Lower lobe of right lung (tissue), 2 donors: ENCODE measurements around the gene FRMD4A. TPM values are rescaled to one million over a fixed set of nuclear protein-coding genes. Genes with fewer than 3 reads are reported as not detected.
A peak's percentile ranks its signal among the peaks of the same experiment; 100 is the strongest.

ENCODE experiments used
- ATAC-seq, 2 donors: fragments of 200-7000 bp; cut with Tn5 transposase; one replicate each; pipeline ENCODE4 v1.9.1; 2020 to 2022; ENCODE audit warnings: mild to moderate bottlenecking in 2 of 2, moderate library complexity in 2 of 2
- DNase-seq: peaks from one replicate; pipeline ENCODE4 v3.0.0-alpha.2; 2020
- H3K27ac ChIP-seq: fragments of 200-600 bp; one replicate; pipeline ENCODE4 v1.8.0; 2022
- H3K27me3 ChIP-seq: fragments of 200-600 bp; one replicate; pipeline ENCODE4 v1.8.0; 2022; ENCODE audit warnings: low read depth
- H3K36me3 ChIP-seq: fragments of 200-600 bp; one replicate; pipeline ENCODE4 v1.8.0; 2022; ENCODE audit warnings: mild to moderate bottlenecking
- H3K4me1 ChIP-seq: fragments of 200-600 bp; one replicate; pipeline ENCODE4 v1.8.0; 2022
- H3K4me3 ChIP-seq: fragments of 200-600 bp; one replicate; pipeline ENCODE4 v1.8.0; 2022; ENCODE audit warnings: mild to moderate bottlenecking
- H3K9me3 ChIP-seq: fragments of 200-600 bp; one replicate; pipeline ENCODE4 v1.8.0; 2022
- CTCF ChIP-seq: fragments of 200-600 bp; IDR thresholded peaks from one replicate; pipeline ENCODE4 v1.8.0; 2022; ENCODE audit warnings: antibody characterized with exemption, mild to moderate bottlenecking
- intact Hi-C: fragments of 100-400 bp; cut with DNase I; formaldehyde crosslinking; loops from one replicate; pipeline ENCODE4 v1.11.0; 2022
- total RNA-seq: library from RNA; stranded (reverse); fragmentation: NEBNext Ultra II Directional; extraction: Animal tissue kit (Norgen Biotek cat#: 25700); gene quantifications from one replicate; pipeline ENCODE4 v1.2.1, GENCODE V29; 2021
- donor health status: DM: no; HTN: yes; CAD: no; lungs with severe emphysema.

Gene FRMD4A
- total RNA-seq, 1 donor from 2014 or later = 64.8 TPM

GRCh38 chr10:13969792-13970140 lies 361.0 kb downstream of the FRMD4A start:
- TF ChIP-seq CTCF = no peak
- Histone ChIP-seq H3K27ac (no peak overlapping the region), H3K27me3 (no peaks in the 10 kb centered on the region), H3K36me3 (no peaks in the 10 kb centered on the region), H3K4me3 (no peak overlapping the region), H3K9me3 (no peaks in the 10 kb centered on the region), H3K4me1 (no peaks in the 10 kb centered on the region)
- ATAC-seq (no peak), DNase-seq (no peak)
- intact Hi-C loops = no loop called here

GRCh38 chr10:13969118-13969791 lies 361.5 kb downstream of the FRMD4A start:
- intact Hi-C loops = no loop called here
- H3K4me3 ChIP-seq = no peak overlapping the region
- no peaks in the 10 kb centered on the region for H3K36me3 ChIP-seq
- no peaks in the 10 kb centered on the region for H3K4me1 ChIP-seq
- H3K27me3 ChIP-seq = no peaks in the 10 kb centered on the region
- ATAC-seq (no peak), DNase-seq (no peak)
- no peaks in the 10 kb centered on the region for H3K9me3 ChIP-seq
- no peak for TF ChIP-seq CTCF
- no peak overlapping the region for H3K27ac ChIP-seq

- ATAC-seq = no peak
- DNase-seq = no peak
- Histone ChIP-seq H3K9me3 (no peaks in the 10 kb centered on the region), H3K4me3 (no peak overlapping the region), H3K36me3 (no peaks in the 10 kb centered on the region), H3K27me3 (no peaks in the 10 kb centered on the region), H3K4me1 (peaks cover 17% of the 10 kb centered on the region), H3K27ac (no peak overlapping the region)
- intact Hi-C loops = no loop called here
- no peak for TF ChIP-seq CTCF
Measured at GRCh38 chr10:13961853-13962252, 368.9 kb downstream of the FRMD4A start.

- Histone ChIP-seq H3K27ac (no peak overlapping the region), H3K27me3 (no peaks in the 10 kb centered on the region), H3K4me3 (no peak overlapping the region), H3K4me1 (peaks cover 17% of the 10 kb centered on the region), H3K9me3 (no peaks in the 10 kb centered on the region), H3K36me3 (no peaks in the 10 kb centered on the region)
- intact Hi-C loops = no loop called here
- ATAC-seq = peak; percentile 12 to 24
- TF ChIP-seq CTCF = no peak
- DNase-seq = no peak
Measured at GRCh38 chr10:13961097-13961496, 369.6 kb downstream of the FRMD4A start.

- DNase-seq (no peak), ATAC-seq (no peak)
- Histone ChIP-seq H3K4me3 (no peak overlapping the region), H3K27me3 (no peaks in the 10 kb centered on the region), H3K4me1 (peaks cover 17% of the 10 kb centered on the region), H3K27ac (no peak overlapping the region), H3K36me3 (no peaks in the 10 kb centered on the region), H3K9me3 (no peaks in the 10 kb centered on the region)
- intact Hi-C loops = no loop called here
- no peak for TF ChIP-seq CTCF
Measured at GRCh38 chr10:13960603-13961002, 370.1 kb downstream of the FRMD4A start.
